NCI-H82 treated with DMSO at 0.1 percent for 48 hours (cell line): ENCODE measurements around the gene THAP7.
"Not testable (repeated sequence)": the region's sequence is repeated elsewhere in the genome, so short reads cannot be mapped to it uniquely, and the experiment has no call there.

ENCODE experiments used
- DNase-seq: peaks from one replicate; lab custom pipeline; 2025; ENCODE audit not compliant: unreplicated experiment; lab: John Stamatoyannopoulos, UW

Gene THAP7

DNA sequence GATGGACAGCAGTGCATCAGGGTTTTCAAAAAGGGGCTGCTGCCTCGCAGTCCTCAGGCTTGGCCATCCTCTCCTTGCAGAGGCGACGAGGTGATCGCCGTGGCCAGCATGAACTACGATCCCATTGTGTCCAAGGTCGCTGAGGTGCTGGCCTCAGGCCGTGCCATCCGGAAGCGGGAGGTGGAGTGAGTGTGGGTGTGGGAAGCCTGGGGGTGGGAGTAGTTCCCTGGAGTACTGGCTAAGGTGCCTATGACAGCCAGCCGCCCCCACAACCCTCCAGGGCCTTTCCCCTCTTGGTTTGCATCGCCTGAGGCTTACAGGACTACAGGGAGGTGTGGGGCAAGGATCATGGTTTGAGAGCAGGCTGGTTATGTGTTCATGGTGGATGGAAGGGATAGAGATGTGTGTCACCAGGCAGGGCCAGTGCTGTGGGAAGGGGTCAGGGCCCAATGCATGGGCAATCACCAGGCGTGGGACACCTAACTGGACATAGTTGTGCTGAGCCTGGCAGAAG, 21.9 kb downstream of the THAP7 start:
- no peak for DNase-seq

DNA sequence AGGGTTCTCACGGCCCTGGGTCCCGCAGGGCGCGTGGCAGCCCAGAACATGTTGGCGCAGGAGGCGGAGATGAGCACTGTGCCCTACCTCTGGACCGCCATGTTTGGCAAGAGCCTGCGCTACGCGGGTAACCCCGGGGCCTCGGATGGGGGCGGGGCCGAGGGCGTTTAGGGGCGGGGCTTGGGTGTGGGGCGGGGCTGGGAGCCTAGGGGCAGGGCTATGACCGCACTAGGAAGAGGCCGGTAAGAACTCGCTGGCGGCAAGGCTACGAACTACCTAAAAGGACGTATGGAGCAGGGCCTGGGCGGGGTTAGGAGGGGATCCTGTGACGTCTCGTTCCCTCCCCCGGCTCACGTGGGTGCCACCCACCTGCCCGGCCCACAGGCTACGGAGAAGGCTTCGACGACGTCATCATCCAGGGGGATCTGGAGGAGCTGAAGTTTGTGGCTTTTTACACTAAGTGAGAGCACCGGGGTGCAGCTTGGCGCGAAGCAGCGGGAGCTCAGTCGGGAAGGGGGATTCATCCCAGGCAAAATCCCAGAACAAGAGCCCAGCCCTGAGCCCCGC, 22.6 kb downstream of the THAP7 start:
- no peak for DNase-seq

DNA sequence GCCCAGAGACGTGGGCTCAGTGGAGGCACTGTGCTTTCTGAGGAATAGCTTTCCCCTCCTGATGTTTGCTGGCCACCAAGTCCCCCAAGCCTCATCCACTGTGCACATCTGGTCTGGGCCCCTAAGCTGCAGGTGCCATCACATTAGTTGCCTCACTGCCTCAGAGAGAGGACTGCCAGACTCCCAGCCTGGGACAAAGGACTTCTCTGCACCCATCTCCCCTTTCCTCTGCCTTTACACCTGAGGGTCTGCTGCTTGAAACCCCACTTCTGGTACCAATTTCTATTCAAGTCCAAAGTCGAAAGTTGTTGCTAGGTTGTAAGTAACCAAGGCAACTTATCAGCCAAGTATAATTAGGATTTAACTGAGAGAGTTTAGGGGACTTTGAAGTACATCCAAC, 23.5 kb downstream of the THAP7 start:
- no peak for DNase-seq

DNA sequence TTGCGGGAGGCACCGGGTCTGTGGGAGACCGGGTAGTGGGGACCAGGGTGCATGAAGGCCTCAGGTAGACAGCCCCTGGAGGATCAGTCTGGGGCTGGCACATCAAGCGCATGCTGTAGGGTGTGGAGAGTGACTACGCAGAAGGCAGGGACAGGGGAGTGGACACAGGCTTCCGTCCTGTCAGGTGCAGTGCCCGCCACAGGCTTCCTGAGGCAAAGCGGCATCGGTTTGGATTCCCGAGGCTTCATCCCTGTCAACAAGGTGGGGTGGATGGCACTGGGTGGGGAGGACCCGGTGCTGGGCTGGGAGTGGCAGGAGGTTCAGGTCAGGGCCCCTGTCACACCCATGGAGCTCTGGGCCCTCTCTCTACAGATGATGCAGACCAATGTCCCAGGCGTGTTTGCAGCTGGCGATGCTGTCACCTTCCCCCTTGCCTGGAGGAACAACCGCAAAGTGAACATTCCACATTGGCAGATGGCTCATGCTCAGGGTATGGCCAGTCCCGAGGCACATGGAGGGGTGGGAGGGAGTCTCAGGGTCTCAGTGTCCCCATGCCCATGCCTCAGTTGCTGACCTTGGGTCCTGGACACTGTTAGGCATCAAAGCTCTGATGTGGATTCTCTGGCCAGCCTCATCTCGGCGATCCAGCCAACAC, 24.3 kb downstream of the THAP7 start:
- DNase-seq: no peak

DNA sequence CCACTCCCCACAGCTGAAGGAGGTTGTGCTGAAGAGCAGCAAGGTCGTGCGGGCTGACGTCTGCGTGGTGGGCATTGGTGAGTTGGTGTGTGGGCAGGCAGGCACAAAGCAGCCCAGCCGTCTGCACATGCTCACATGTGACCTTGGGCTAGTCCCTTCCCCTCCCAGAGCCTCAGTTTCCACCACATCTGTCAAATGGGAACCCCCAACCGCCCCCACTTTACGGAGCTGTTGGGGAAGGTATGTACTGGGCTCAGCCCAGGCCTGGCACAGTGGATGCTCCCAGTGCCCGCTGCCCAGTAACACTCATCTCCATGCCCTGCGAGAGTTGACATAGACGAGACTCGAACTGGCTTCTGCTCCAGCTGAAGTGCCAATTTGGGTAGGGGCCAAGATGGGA, 24.9 kb downstream of the THAP7 start:
- DNase-seq: no peak

DNA sequence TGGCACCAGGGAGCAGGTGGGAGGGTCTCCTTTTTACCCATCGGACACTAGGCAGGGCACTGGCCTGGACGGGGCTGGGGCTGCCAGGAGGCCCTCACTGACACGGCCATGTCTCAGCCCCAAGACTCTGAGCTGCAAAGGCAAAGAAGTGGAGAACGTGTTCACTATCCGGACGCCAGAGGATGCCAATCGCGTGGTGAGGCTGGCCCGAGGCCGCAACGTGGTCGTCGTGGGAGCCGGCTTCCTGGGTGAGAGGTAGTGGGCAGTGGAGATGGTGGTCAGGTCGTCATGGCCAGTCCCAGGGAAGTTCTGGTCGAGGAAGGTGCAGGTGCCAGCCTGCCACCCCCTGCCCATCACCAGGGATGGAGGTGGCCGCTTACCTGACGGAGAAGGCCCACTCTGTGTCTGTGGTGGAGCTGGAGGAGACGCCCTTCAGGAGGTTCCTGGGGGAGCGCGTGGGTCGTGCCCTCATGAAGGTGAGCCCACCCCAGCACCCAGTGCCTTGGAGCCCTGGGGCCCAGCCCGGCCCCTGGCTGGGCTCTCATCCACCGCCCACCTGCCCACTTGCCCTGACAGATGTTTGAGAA, 25.5 kb downstream of the THAP7 start:
- no peak for DNase-seq

DNA sequence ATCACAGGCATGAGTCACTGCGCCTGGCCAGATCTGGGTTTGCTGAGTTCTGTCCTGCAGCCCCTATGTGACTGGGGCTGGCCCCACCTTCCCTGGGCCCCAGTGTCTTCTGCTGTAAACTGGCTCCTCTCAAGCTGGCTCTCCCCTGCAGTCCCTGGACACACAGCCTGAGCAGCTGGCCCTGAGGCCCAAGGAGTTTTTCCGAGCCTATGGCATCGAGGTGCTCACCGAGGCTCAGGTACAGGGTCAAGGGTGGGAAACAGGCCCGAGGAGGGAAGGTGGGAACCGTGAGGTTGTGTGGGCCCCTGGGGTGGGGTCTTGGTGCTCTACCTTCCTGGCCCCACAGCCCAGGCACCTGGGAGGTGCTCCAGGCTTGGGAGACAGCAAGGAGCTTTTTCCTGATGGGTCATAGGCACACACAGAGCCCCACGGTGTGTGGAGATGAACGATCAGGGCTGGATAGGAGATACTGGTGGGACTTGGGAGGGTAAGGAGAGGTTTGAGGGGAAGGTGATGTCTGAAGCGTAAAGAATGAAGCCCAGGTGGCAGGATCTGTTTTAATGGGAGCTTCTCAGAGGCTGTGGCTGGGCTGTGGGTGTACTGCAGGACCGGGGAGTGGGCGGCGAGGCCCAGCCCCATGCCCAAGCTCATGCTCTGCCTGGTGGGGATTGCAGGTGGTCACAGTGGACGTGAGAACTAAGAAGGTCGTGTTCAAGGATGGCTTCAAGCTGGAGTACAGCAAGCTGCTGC, 26.2 kb downstream of the THAP7 start:
- no peak for DNase-seq

DNA sequence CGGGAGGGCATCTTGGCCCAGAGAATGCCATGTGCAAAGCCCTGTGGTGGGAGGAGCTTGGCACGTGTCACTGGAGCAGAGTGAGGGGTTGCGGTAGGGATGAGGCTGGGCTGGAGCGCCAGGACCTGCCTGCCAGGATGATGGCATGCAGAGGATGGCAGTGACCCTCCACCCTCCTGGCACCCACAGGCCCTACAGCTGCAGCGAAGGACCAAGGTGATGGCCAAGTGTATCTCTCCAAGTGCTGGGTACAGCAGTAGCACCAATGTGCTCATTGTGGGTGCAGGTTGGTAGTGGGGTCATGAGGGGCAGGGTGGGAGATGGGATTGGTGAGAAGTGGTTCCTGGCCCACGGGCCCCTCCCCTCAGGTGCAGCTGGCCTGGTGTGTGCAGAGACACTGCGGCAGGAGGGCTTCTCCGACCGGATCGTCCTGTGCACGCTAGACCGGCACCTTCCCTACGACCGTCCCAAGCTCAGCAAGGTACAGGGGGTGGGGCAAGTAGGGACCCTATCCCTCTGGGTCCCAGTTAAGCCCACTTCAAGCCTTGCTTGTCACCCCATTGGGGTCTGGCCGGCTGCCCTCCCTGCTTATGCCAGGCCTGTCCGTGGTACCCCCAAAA, 27.5 kb downstream of the THAP7 start:
- DNase-seq: no peak

DNA sequence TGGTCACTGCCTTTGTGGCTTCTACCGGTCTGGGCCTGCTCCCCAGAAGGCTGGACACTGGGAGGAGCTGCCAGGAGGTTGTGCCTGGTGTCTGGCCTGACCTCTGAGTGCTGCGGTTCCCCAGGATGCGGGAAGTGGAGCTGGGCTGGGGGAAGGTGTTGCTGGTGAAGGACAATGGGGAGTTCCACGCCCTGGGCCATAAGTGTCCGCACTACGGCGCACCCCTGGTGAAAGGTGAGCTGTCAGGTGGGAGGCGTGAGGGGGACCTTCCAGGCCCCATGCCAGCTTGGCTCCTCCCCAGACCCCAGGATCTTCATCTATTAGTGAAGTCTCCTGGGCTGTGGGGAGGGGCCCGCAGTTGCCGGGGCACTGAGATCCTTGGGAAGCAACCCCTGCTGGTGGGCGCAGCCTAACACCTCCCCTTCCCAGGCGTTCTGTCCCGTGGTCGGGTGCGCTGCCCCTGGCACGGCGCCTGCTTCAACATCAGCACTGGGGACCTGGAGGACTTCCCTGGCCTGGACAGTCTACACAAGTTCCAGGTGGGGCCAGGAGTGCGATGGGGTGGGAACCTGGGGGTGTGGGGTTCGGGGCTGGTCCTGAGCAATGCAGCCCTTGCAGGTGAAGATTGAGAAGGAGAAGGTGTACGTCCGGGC, 28.2 kb downstream of the THAP7 start:
- no peak for DNase-seq

DNA sequence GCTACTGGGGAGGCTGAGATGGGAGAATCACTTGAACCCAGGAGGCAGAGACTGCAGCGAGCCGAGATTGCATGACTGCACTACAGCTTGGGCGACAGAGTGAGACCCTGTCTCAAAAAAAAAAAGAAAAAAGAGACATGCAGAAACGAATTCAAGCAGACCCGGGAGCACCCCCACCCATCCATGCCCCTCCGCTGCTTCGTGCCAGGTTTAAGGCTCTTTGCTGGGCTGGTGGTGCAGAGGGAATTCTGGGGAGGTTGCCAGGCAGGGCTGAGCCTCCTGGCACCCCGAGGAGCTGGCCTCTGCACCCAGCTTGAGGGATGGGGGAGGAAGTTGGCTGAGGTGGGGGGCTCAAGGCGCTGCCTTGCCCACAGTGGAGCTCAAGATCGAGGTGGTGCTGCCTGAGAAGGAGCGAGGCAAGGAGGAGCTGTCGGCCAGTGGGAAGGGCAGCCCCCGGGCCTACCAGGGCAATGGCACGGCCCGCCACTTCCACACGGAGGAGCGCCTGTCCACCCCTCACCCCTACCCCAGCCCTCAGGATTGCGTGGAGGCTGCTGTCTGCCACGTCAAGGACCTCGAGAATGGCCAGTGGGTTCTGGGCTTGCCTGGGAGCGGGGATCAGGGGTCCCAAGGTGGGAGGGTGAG, 28.9 kb downstream of the THAP7 start:
- no peak for DNase-seq

DNA sequence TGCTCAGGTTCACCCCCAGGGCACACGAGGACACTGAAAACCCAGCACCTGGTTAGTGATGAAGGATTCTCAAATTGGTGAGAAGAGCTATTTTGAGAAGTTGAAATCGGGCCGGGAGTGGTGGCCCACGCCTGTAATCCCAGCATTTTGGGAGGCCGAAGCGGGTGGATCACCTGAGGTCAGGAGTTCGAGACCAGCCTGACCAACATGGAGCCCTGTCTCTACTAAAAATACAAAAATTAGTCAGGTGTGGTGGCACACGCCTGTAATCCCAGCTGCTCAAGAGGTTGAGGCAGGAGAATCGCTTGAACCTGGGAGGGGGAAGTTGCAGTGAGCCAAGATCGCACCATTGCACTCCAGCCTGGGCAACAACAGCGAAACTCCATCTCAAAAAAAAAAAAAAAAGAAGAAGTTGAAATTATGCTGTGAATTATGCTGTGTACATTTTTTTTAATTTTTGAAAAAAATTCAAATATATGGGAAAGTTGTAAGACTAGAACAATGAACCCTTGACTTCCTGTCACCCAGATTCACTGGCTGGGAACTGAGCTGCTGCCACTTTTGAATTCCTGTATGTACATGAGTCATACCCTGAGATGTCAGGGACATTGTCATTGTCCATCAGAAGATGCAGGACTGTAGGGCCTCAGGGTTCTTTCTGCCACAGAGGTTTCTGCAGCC, 29.8 kb downstream of the THAP7 start:
- DNase-seq: not testable (repeated sequence)

DNA sequence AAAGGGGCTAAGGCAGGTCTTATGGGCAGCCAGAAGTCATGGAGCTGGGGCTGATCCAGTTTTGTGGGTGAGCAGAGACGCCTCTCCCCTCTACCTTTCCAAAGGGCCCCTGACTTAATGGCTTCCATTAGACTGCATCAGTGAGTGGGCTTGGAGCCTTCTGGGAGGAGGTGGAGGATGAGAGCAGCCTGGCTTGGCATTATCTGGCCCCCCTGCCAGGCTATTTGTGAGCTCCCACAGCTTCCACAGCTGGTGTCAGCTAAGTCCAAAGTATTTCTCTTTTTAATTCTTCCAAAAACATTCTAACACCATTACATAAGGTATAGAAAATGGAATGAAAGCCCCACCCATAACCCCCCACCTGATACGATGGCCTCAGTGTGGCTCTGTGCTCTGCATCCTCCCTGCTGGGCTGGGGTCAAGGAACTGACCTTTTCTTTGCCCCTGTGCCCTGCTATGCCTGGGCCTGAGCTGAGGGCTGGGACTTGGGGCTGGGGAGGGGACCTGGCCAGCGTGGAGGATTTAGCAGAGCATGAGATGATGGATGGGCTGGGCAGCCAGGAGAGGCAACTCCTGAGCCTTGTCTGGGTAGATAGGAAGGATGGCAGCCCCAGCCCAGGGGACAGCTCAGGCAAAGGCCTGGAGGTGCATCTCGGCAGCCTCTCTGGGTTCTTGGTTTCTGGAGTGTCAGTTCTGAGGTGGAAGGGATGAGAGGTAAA, 30.8 kb downstream of the THAP7 start:
- no peak for DNase-seq

DNA sequence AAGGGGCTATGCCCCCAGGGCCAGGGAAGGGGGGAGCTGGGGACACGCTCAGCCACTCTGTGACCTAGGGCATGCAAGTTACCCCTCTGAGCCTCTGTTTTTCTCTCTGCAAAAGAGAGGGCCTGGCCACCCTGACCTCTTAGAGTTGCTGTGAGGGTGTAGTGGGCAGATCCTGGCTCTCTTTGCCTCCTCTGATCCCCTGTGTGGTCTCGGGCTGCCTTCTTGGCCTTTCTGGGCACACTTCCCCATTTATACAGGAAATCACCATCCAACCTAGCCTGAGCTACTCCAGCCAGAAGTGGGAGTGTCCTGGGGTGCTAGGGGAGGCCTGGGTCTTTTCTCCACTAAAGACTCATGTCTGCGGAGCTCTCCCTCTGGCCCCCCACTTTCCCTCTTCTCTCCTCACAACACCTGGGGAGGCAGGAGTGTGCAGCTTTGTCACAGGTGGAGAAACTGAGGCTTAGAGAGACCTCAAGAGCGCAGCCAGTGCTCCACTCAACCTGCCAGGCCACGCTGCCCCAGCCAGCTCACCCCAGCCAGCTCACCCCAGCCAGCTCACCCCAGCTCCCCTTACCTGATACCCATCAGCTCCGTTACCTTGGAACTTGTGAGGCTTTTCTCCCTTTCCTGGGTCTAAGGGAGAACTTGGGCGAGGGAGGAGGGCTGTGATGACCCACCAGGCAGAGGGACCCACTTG, 33.5 kb downstream of the THAP7 start:
- no peak for DNase-seq

DNA sequence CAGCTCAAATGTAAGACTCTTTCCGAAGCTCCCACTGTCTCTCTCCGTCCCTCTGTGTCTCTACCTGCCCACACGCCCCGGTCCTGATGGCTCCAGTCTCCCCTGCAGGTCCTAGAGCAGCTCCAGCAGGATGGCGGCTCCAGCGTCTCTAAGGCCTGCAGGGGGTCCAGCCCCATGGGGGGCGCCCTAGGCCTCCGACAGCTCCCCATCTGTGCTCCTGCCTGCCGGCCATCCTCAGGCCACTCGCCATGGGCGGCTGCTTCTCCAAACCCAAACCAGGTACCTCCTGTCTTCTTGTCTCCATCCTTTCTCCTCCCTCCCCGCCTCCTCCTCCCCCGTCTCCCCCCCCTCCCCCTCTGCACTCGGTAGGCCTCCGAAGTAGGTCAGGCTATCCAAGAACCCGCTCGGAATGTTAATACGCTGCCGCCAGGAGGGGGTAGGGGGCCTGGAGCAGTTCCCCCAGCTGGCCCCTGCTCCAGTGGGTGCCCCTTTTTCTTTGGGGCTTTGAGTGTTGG, 34.2 kb downstream of the THAP7 start:
- no peak for DNase-seq

DNA sequence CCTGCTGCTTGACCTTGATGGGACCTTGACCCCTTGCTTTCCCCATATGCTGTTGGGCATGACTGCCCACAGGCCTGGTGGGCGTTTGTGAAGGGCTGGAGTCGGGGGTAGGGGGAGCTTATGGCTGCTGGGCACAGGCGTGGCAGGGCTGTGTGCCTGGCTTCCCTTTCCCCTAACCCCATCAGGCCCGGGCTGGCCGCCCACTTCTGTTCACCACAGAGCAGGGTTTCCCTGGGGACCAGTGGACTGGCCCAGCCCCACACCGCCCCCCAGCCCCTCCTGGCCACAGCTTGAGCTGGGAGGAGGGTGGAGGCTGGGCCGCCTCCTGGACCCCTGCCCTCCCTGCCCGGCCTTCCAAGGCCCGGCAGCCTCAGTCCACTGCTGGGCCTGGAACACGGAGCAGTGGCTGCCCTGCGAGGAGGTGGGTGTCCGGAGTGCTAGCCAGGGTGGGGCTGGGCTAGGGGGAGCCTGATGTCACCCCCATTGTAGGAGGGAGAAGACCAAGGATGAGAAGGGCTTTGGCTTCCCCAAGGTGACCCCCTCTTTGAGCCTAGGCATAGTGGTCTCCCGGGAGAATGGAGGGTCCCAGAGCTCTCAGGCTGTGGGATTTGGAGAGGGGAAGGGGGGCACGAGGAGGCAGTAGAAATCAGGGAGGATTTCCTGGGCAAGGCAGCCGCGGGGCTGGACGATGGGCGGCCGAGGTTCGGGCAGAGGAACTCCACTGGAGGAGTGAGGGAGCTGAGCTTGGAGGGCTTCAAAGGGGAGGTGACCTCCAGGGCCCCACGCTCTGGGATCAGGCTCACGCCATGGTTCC, 34.8 kb downstream of the THAP7 start, which contains the start of gene AIFM3:
Gene AIFM3 (plus strand): TSS at position 373 of the 814 bp plus-strand sequence. CDS start 690 bp downstream, outside the sequence.
- no peak for DNase-seq

DNA sequence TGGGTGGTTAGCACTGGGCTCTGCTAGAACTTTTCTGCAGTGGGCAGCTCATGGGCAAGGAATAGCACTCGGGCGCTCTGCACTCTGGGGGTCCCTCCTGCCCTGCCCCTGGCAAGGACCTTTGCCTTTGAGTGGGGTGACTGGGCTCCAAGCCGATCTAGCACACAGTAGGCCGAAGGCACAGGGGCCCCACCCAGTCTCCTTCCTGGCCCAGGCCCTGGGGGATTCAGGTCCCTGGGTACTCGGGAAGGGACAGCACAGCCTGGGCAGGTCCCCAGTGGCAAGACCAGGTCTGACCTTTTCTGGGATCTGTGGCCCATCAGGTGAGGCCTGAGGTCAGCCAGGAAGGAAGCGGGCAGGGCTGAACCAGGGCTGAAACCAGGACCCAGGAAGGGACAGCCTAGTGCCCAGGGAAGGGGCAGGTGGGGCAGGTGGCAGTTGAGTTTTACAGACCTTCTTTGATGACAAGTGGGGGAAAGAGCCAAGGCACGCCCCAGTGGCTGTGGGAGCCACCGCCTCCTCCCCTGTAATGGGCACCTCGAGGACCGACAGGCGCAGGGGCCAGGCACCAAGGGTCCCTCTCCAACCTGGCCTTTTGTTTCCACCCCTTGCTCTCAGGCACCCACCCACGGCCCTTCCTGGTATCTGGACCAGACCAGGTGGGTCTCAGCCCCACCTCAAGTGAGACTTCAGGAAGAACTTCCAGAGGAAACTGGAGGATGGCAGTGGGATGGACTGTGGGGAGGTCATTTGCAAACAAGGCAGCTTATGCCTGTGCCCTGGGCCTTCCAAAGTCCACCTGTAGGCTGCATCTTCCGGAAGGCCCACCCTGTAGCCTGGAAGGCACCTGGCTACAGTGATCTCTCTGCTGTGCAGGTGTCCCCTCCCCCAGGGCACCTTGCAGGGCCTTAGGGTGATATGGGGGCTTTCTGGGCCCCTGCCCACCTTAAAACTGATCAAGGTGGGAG, 35.7 kb downstream of the THAP7 start:
- no peak for DNase-seq
